K562 treated with DMSO at 1 percent for 24 hours (cell line): ENCODE data around the gene STARD4. TPM values are rescaled to one million over a fixed set of nuclear protein-coding genes. Genes with fewer than 3 reads are reported as not detected.

Experiments used
- total RNA-seq: library from RNA; unstranded; fragments of 300-600 nt; gene quantifications from 2 replicates; pipeline ENCODE4 v1.2.3, GENCODE V29; 2022; ENCODE audit warnings: low read depth; ENCODE audit not compliant: insufficient read depth

The STARD4 gene, protein sequence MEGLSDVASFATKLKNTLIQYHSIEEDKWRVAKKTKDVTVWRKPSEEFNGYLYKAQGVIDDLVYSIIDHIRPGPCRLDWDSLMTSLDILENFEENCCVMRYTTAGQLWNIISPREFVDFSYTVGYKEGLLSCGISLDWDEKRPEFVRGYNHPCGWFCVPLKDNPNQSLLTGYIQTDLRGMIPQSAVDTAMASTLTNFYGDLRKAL
- 18.0 and 21.9 TPM in 2 replicates for total RNA-seq

DNA sequence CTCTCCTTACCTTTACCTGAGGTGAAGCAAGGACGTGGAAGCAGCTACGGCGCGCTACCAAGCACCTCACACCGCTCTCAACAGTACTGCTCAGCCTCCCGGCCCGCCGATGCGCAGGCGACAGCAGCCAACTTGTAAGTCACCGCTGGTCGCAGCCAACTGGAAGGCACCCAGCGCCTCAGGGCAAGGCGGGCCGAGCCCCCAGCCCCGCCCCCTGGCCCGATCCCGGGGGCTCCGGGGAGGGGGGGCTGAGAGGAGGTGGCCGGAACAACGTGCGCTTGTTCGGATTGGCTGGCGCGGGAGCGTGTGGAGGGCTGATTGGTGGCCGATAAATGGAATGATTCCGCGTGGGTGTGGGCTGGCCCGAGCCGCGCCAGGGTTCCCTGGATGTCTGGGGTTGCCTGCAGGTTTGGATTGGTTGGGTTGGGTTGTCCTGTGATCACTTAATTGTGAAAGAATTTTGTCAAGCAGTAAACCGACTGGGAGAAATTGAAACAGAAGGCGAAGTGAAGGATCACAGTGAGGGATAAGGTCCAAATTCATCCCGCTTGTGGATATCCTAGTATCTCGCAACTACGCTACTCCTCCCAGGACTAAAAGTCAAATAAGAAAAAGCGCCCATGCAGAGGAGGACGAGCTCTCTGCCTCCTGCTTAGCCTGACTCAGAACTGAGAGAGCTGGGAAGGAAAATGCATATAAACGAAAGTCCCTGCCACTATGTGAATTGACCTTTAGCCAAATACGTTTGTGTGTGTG is at the start of gene STARD4:
STARD4 (minus strand) TSS at position 161 of the 756 bp plus-strand sequence. CDS start 5,102 bp downstream, outside the sequence.

Other genes with a start within 250 kb of the STARD4 start
- 0.32 TPM in 1 of 2 replicates, not detected in the other for gene NREP, start 244.7 kb upstream of the STARD4 start, total RNA-seq